RWPE2 (cell line): ENCODE measurements around the gene SLCO4A1.
A peak's percentile ranks its signal among the peaks of the same experiment; 100 is the strongest.

Experiments used
- ATAC-seq: fragments of 200-7000 bp; cut with Tn5 transposase; 3 replicates; pipeline ENCODE4 v1.9.1; 2021; ENCODE audit warnings: low read depth
- DNase-seq: peaks from one replicate; pipeline ENCODE4 v3.0.0-alpha.2; 2020; ENCODE audit warnings: low spot score
- H3K27ac ChIP-seq: fragments of 450-650 bp; 2 replicates; pipeline ENCODE4 v1.5.1; 2017; ENCODE audit warnings: mild to moderate bottlenecking; ENCODE audit not compliant: poor library complexity, severe bottlenecking
- H3K27me3 ChIP-seq: fragments of 250-450 bp; sonication (Bioruptor Pico); 2 replicates; pipeline ENCODE4 v1.5.1; 2021; ENCODE audit warnings: mild to moderate bottlenecking, moderate library complexity; ENCODE audit not compliant: insufficient read depth, poor library complexity, severe bottlenecking
- H3K36me3 ChIP-seq: fragments of 250-450 bp; sonication (Bioruptor Pico); 2 replicates; pipeline ENCODE4 v1.5.1; 2020; ENCODE audit warnings: low read depth, mild to moderate bottlenecking, moderate library complexity
- H3K4me1 ChIP-seq: fragments of 250-450 bp; sonication (Bioruptor Pico); 2 replicates; pipeline ENCODE4 v1.5.1; 2021; ENCODE audit warnings: mild to moderate bottlenecking, moderate library complexity; ENCODE audit not compliant: insufficient read depth, poor library complexity, severe bottlenecking
- H3K4me3 ChIP-seq: fragments of 250-450 bp; sonication (Bioruptor Pico); 2 replicates; pipeline ENCODE4 v1.5.1; 2021; ENCODE audit warnings: mild to moderate bottlenecking, moderate library complexity; ENCODE audit not compliant: severe bottlenecking
- H3K9me3 ChIP-seq: fragments of 250-450 bp; sonication (Bioruptor Pico); 2 replicates; pipeline ENCODE4 v1.5.1; 2021; ENCODE audit warnings: mild to moderate bottlenecking, moderate library complexity; ENCODE audit not compliant: severe bottlenecking
- CTCF ChIP-seq: fragments of 450-650 bp; IDR thresholded peaks from one replicate; pipeline ENCODE4 v1.5.1; 2017; ENCODE audit warnings: mild to moderate bottlenecking, moderate library complexity; ENCODE audit not compliant: poor library complexity, severe bottlenecking

The SLCO4A1 gene

GRCh38 chr20:62648318-62648995, 6.2 kb downstream of the SLCO4A1 start:
- Histone ChIP-seq H3K9me3 (no peaks in the 10 kb centered on the region), H3K4me1 (peaks cover 18% of the 10 kb centered on the region), H3K4me3 (no peak overlapping the region), H3K36me3 (0 out of 2 replicates have a peak, but pooled peaks cover 6% of the 10 kb centered on the region), H3K27me3 (no peaks in the 10 kb centered on the region), H3K27ac (no peak overlapping the region)
- ATAC-seq (no peak), DNase-seq (no peak)
- TF ChIP-seq CTCF = no peak

GRCh38 chr20:62649140-62649539, 6.8 kb downstream of the SLCO4A1 start:
- no peak for ATAC-seq
- Histone ChIP-seq H3K36me3 (0 out of 2 replicates have a peak, but pooled peaks cover 6% of the 10 kb centered on the region), H3K27ac (no peak overlapping the region), H3K27me3 (no peaks in the 10 kb centered on the region), H3K9me3 (no peaks in the 10 kb centered on the region), H3K4me1 (peaks cover 18% of the 10 kb centered on the region), H3K4me3 (no peak overlapping the region)
- no peak for TF ChIP-seq CTCF
- no peak for DNase-seq

- TF ChIP-seq CTCF = no peak
- ATAC-seq = no peak
- peak overlapping the region; percentile 81 for H3K27ac ChIP-seq
- H3K36me3 ChIP-seq = peaks cover 6% of the 10 kb centered on the region; the same call in 1 of the 2 replicates
- H3K4me1 ChIP-seq = peaks cover 19% of the 10 kb centered on the region
- no peak overlapping the region for H3K4me3 ChIP-seq
- DNase-seq = no peak
- no peaks in the 10 kb centered on the region for H3K27me3 ChIP-seq
- H3K9me3 ChIP-seq = no peaks in the 10 kb centered on the region
Measured at GRCh38 chr20:62650551-62651284, 8.4 kb downstream of the SLCO4A1 start.

- no peak for TF ChIP-seq CTCF
- ATAC-seq = no peak
- Histone ChIP-seq H3K36me3 (peaks cover 6% of the 10 kb centered on the region; the same call in 1 of the 2 replicates), H3K27me3 (no peaks in the 10 kb centered on the region), H3K4me1 (peaks cover 26% of the 10 kb centered on the region), H3K27ac (peak overlapping the region; percentile 81), H3K9me3 (no peaks in the 10 kb centered on the region), H3K4me3 (no peak overlapping the region)
- no peak for DNase-seq
Measured at GRCh38 chr20:62651285-62652021, 9.2 kb downstream of the SLCO4A1 start.
